ENCODE data around the gene ATP8A2. TPM values are rescaled to one million over a fixed set of nuclear protein-coding genes. Genes with fewer than 3 reads are reported as not detected.

The ATP8A2 gene
- total and polyA plus RNA-seq, 9 donors, result 0.23 to 0.95 (median 0.35) TPM

DNA sequence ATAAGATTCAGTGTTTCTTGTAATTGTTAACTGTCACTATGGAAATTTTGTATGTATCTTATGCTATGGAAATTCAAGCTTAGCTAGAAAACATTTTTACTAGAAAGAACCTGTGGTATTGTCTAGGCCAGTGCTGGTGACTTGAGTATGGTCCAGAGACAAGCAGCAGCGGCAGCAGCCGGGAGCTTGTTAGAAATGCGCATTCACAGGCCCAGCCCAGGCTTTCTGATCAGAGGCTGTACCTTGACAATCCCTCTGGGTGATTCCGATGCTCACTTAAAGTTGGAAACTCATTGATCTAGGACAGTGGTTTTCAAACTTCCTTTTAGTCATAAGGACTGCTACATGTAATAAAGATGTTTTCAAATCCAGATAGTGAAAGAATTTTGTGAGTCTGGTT lies 392.6 kb downstream of the ATP8A2 start:
- Histone ChIP-seq H3K36me3 (no peaks in the 10 kb centered on the region), H3K9me3 (no peaks in the 10 kb centered on the region), H3K27me3 (no peaks in the 10 kb centered on the region), H3K4me1 (ENCODE audit: insufficient read depth) (no peaks in the 10 kb centered on the region), H3K27ac (no peak overlapping the region), H3K4me3 (no peak overlapping the region)
- 93 to 96% (median 95%) methylated on average over 4 of the region's 4 CpGs for WGBS, 3 donors
- no peak for DNase-seq
- intact Hi-C loops (cut with DNase I), result no loop called here
- TF ChIP-seq EP300 (IDR thresholded peaks at IDR 0.05), result no peak
- TF ChIP-seq, protein P1, sequence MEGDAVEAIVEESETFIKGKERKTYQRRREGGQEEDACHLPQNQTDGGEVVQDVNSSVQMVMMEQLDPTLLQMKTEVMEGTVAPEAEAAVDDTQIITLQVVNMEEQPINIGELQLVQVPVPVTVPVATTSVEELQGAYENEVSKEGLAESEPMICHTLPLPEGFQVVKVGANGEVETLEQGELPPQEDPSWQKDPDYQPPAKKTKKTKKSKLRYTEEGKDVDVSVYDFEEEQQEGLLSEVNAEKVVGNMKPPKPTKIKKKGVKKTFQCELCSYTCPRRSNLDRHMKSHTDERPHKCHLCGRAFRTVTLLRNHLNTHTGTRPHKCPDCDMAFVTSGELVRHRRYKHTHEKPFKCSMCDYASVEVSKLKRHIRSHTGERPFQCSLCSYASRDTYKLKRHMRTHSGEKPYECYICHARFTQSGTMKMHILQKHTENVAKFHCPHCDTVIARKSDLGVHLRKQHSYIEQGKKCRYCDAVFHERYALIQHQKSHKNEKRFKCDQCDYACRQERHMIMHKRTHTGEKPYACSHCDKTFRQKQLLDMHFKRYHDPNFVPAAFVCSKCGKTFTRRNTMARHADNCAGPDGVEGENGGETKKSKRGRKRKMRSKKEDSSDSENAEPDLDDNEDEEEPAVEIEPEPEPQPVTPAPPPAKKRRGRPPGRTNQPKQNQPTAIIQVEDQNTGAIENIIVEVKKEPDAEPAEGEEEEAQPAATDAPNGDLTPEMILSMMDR (IDR thresholded peaks at IDR 0.05), result no peak

DNA sequence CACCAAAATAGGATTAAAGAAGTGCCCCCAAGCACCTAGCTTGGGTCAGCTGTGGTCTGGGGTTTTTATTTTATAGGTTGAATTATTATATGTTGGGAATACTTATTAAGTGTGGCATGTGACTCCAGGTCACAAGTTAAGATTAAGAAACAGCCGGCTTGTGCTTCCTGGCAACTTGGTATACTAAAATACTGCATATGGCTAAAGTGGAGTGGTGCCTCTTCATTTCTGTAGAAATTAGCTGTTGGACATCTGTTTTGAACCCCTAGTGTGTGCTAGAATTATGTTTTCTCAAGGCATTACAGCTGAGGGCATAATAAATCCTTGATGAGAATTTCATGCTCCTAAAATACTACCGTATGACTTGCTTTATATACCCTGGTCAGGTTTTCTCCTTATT lies 393.5 kb downstream of the ATP8A2 start:
- no peak for DNase-seq
- no peaks in the 10 kb centered on the region for H3K36me3 ChIP-seq
- intact Hi-C loops (cut with DNase I), result no loop called here
- TF ChIP-seq, protein P1 (IDR thresholded peaks at IDR 0.05), result no peak
- TF ChIP-seq EP300 (IDR thresholded peaks at IDR 0.05) (no peak), POLR2A (IDR thresholded peaks at IDR 0.05) (no peak)
- H3K27me3 ChIP-seq, result no peaks in the 10 kb centered on the region
- no peak overlapping the region for H3K27ac ChIP-seq
- no peaks in the 10 kb centered on the region for H3K4me1 ChIP-seq (ENCODE audit: insufficient read depth)
- 88 to 98% (median 90%) methylated on average over 2 of the region's 2 CpGs for WGBS, 3 donors
- no peak overlapping the region for H3K4me3 ChIP-seq
- no peaks in the 10 kb centered on the region for H3K9me3 ChIP-seq

DNA sequence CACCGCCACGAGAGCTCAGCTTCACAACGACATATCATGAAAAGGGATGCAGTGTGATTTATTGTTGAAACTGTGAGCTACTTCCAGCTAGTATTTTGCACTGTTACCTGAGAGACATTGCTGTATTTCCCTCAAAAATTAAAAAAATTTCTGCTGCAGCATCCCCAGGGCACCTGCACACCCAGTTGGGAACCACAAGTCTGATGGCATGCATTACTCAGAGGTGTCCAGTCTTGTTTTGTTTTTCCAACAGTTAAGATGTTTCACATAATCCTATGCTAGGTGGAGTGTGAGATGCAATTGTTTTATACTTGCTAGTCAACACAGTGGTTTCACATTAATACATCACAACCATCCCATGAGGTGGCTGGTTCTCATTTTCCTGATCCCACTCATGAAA lies 394.8 kb downstream of the ATP8A2 start:
- Histone ChIP-seq H3K27me3 (no peaks in the 10 kb centered on the region), H3K36me3 (no peaks in the 10 kb centered on the region), H3K27ac (no peak overlapping the region), H3K4me3 (no peak overlapping the region), H3K4me1 (ENCODE audit: insufficient read depth) (no peaks in the 10 kb centered on the region), H3K9me3 (no peaks in the 10 kb centered on the region)
- intact Hi-C loops (cut with DNase I), result no loop called here
- DNase-seq, result no peak
- TF ChIP-seq POLR2A (IDR thresholded peaks at IDR 0.05) (no peak), EP300 (IDR thresholded peaks at IDR 0.05) (no peak)
- TF ChIP-seq, protein P1 (IDR thresholded peaks at IDR 0.05), result no peak
- WGBS, 3 donors, result 93 to 94% (median 93%) methylated on average over 3 of the region's 3 CpGs

DNA sequence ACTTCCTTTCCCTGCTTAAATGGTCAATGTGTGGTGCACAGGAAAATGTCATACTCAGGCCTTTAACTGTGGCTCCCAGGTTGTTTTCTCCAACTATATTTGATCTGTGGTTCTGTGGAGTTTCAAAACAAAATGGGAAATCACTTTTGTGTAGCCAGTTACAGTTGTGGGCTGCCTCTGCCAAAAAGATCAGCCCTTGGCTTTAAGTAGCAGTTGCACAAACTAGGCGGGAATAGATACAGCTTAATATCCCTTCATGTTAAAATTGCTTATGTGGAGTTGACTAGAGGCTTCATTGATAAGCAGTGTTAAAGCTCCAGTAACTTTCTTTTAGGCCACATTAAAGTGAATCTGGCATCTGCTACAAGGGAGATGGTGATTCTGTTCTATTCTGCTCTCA lies 395.2 kb downstream of the ATP8A2 start:
- no peak overlapping the region for H3K4me3 ChIP-seq
- no peaks in the 10 kb centered on the region for H3K27me3 ChIP-seq
- no peak for TF ChIP-seq POLR2A (IDR thresholded peaks at IDR 0.05)
- TF ChIP-seq EP300 (IDR thresholded peaks at IDR 0.05), result no peak
- TF ChIP-seq, protein P1 (IDR thresholded peaks at IDR 0.05), result no peak
- H3K36me3 ChIP-seq, result no peaks in the 10 kb centered on the region
- 70 to 82% (median 76%) methylated on average over 1 of the region's 1 CpG for WGBS, 3 donors
- no peak overlapping the region for H3K27ac ChIP-seq
- intact Hi-C loops (cut with DNase I), result no loop called here
- H3K9me3 ChIP-seq, result no peaks in the 10 kb centered on the region
- no peak for DNase-seq
- no peaks in the 10 kb centered on the region for H3K4me1 ChIP-seq (ENCODE audit: insufficient read depth)

DNA sequence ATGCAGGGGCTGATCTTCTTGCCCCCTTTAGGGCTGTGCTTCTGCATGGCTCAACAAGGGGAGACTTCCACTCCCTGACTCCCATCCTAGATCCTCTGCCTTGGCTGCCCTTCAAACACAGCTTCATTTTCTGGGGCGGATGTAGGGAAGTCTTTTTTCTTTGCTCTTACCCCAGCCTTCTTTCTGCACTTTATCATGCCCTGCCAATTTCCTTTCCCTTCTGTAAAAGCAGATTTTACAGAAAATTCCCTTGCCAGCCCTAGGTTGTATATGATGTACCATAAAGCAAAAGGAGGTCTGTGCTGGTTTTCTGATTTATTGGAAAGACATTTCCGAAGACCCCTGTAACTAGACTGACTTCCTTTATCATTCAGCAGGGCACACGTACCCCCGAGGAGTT lies 396.6 kb downstream of the ATP8A2 start:
- H3K27me3 ChIP-seq, result no peaks in the 10 kb centered on the region
- DNase-seq, result no peak
- H3K27ac ChIP-seq, result no peak overlapping the region
- TF ChIP-seq, protein P1 (IDR thresholded peaks at IDR 0.05), result no peak
- TF ChIP-seq EP300 (IDR thresholded peaks at IDR 0.05) (no peak), POLR2A (IDR thresholded peaks at IDR 0.05) (no peak)
- H3K36me3 ChIP-seq, result no peaks in the 10 kb centered on the region
- intact Hi-C loops (cut with DNase I), result no loop called here
- no peak overlapping the region for H3K4me3 ChIP-seq
- WGBS, 3 donors, result 17 to 20% (median 17%) methylated on average over 4 of the region's 4 CpGs
- H3K4me1 ChIP-seq (ENCODE audit: insufficient read depth), result no peaks in the 10 kb centered on the region
- H3K9me3 ChIP-seq, result no peaks in the 10 kb centered on the region
